Esophagus squamous epithelium (tissue), 5 donors: ENCODE results near the gene ZNF184. TPM values are rescaled to one million over a fixed set of nuclear protein-coding genes. Genes with fewer than 3 reads are reported as not detected.

Experiments used
- DNase-seq: peaks from one replicate; lab custom pipeline; 2025; lab: John Stamatoyannopoulos, UW
- H3K27ac ChIP-seq, 4 donors: fragments of 200-600 bp; sonication (generic); one replicate each; pipeline ENCODE4 v1.5.1; 2016 to 2019; ENCODE audit warnings: mild to moderate bottlenecking in 1 of 4
- H3K27me3 ChIP-seq, 4 donors: fragments of 200-600 bp; sonication (generic); 1 replicate in 3 of 4; 2 replicates in 1 of 4; pipeline versions ENCODE4 v1.5.1 to v1.6.0; 2017 to 2021; ENCODE audit warnings: antibody characterized with exemption in 1 of 4
- H3K36me3 ChIP-seq, 3 donors: fragments of 200-600 bp; sonication (generic); one replicate each; pipeline ENCODE4 v1.5.1; 2016 to 2019
- H3K4me1 ChIP-seq, 3 donors: fragments of 200-600 bp; sonication (generic); one replicate each; pipeline ENCODE4 v1.5.1; 2017 to 2019
- H3K4me3 ChIP-seq, 4 donors: fragments of 200-600 bp; sonication (generic); 1 replicate in 3 of 4; 2 replicates in 1 of 4; pipeline ENCODE4 v1.5.1; 2016 to 2019; ENCODE audit warnings: mild to moderate bottlenecking in 2 of 4, moderate library complexity in 1 of 4
- H3K9me3 ChIP-seq, 3 donors: fragments of 200-600 bp; sonication (generic); one replicate each; pipeline ENCODE4 v1.5.1; 2016 to 2019
- POLR2A ChIP-seq, 4 donors: fragments of 450-650 bp; IDR thresholded peaks; one replicate each; pipeline ENCODE4 v1.6.1; 2017; ENCODE audit warnings: antibody characterized with exemption in 4 of 4, mild to moderate bottlenecking in 4 of 4, moderate library complexity in 3 of 4
- WGBS, 2 donors: methylation state at CpG; one replicate each; pipeline ENCODE4 v1.1.5; 2018; 5-methylcytosine and 5-hydroxymethylcytosine counted together
- intact Hi-C: fragments of 100-400 bp; cut with DNase I; formaldehyde crosslinking; loops from one replicate; pipeline ENCODE4 v1.15.0; 2022
- total RNA-seq, 4 donors: library from RNA; depleted of rRNA; stranded (reverse); fragments of >200 nt; gene quantifications; one replicate each; pipeline ENCODE4 v1.1.0, GENCODE V29; 2016
- TF ChIP-seq, protein P1 (sequence below), 6 experiments: fragments of 450-650 bp in 4 of 6; fragments of 200-600 bp in 2 of 6; sonication (generic) in 2 of 6; IDR thresholded peaks; one replicate each; pipeline ENCODE4 v1.5.1; 2016 to 2019; ENCODE audit warnings: antibody characterized with exemption in 6 of 6, mild to moderate bottlenecking in 4 of 6, moderate library complexity in 4 of 6
- donor health status: DM: yes; HTN: yes; CAD: no.

Gene ZNF184
- total RNA-seq, 4 donors from 2014 or later, result 3.9 to 4.9 (median 4.3) TPM

DNA sequence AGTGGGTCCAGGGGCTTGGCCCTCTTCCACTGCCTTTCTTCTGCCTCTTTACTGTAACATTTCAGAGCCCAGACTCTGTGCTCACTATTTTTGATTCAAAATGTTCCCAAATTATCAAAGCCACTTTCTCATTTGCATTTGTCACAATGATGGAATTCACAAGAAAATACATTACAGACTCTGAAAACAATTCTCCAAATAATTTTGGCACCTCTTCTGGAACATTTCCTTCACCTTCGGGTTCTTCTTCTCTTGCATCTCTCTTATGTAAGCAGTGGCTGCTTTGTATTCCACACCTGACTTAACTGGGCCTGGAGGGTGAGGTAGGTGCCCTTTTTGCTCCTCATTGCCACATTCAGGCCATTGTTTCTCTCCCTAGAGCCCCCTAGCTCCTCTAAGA, 30.0 kb downstream of the ZNF184 start:
- intact Hi-C loops, result no loop called here
- no peak overlapping the region for H3K27ac ChIP-seq
- TF ChIP-seq, protein P1, sequence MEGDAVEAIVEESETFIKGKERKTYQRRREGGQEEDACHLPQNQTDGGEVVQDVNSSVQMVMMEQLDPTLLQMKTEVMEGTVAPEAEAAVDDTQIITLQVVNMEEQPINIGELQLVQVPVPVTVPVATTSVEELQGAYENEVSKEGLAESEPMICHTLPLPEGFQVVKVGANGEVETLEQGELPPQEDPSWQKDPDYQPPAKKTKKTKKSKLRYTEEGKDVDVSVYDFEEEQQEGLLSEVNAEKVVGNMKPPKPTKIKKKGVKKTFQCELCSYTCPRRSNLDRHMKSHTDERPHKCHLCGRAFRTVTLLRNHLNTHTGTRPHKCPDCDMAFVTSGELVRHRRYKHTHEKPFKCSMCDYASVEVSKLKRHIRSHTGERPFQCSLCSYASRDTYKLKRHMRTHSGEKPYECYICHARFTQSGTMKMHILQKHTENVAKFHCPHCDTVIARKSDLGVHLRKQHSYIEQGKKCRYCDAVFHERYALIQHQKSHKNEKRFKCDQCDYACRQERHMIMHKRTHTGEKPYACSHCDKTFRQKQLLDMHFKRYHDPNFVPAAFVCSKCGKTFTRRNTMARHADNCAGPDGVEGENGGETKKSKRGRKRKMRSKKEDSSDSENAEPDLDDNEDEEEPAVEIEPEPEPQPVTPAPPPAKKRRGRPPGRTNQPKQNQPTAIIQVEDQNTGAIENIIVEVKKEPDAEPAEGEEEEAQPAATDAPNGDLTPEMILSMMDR (IDR thresholded peaks at IDR 0.05), result no peak
- no peak for TF ChIP-seq POLR2A (IDR thresholded peaks at IDR 0.05)
- peaks cover 0 to 10% (median 0%) of the 10 kb centered on the region in 3 donors for H3K36me3 ChIP-seq
- H3K4me3 ChIP-seq, result no peak overlapping the region
- no peaks in the 10 kb centered on the region for H3K27me3 ChIP-seq
- H3K9me3 ChIP-seq, result peaks cover 0 to 44% (median 16%) of the 10 kb centered on the region in 3 donors
- DNase-seq, result no peak
- WGBS, 2 donors, result 63 to 75% methylated on average over 1 of the region's 1 CpG
- H3K4me1 ChIP-seq, result no peaks in the 10 kb centered on the region

DNA sequence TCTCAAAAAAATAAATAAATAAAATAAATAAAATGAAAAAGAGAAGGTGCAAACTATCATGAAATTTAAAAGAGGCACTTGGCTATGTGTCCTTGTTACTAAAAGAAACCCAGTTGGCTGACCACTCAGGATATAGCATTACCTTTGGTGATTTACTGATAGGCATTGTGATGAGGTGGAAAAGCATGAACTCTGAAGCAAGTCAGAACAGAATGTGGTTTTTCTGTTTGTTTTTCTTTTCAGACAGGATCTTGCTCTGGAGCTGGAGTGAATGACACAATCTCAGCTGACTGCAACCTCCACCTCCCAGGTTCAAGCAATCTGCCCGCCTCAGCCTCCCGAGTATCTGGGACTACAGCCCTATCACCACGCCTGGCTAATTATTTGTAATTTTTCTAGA, 31.9 kb downstream of the ZNF184 start:
- Histone ChIP-seq H3K4me1 (no peaks in the 10 kb centered on the region), H3K4me3 (no peak overlapping the region), H3K27ac (no peak overlapping the region), H3K36me3 (no peaks in the 10 kb centered on the region), H3K27me3 (no peaks in the 10 kb centered on the region), H3K9me3 (peaks cover 0 to 30% (median 3%) of the 10 kb centered on the region in 3 donors)
- TF ChIP-seq, protein P1 (IDR thresholded peaks at IDR 0.05), result no peak
- no peak for TF ChIP-seq POLR2A (IDR thresholded peaks at IDR 0.05)
- no peak for DNase-seq
- intact Hi-C loops, result no loop called here
- WGBS, 2 donors, result 59 to 72% methylated on average over 3 of the region's 3 CpGs

DNA sequence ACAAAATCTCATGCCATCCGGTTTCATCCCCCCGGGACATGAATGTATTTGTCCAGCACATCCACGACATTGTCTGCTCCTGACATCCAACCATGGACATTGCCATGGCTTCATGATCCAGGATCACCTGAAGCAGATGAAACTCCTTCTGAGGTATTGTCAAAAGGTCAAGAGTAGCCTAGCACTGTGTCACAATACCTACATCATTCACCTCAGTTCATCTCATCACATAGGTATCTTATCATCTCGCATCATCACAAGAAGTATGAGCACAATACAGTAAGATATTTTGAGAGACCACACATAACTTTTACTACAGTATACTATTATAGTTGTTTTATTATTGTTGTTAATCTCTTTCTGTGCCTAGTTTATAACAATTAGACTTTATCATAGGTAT, 33.5 kb downstream of the ZNF184 start:
- intact Hi-C loops, result no loop called here
- WGBS, 2 donors, result 86 to 91% methylated on average over 4 of the region's 4 CpGs
- no peaks in the 10 kb centered on the region for H3K36me3 ChIP-seq
- DNase-seq, result no peak
- no peak overlapping the region for H3K27ac ChIP-seq
- peaks cover 0 to 16% (median 3%) of the 10 kb centered on the region in 3 donors for H3K9me3 ChIP-seq
- TF ChIP-seq, protein P1 (IDR thresholded peaks at IDR 0.05), result no peak
- no peak for TF ChIP-seq POLR2A (IDR thresholded peaks at IDR 0.05)
- H3K27me3 ChIP-seq, result no peaks in the 10 kb centered on the region
- H3K4me1 ChIP-seq, result no peaks in the 10 kb centered on the region
- no peak overlapping the region for H3K4me3 ChIP-seq

DNA sequence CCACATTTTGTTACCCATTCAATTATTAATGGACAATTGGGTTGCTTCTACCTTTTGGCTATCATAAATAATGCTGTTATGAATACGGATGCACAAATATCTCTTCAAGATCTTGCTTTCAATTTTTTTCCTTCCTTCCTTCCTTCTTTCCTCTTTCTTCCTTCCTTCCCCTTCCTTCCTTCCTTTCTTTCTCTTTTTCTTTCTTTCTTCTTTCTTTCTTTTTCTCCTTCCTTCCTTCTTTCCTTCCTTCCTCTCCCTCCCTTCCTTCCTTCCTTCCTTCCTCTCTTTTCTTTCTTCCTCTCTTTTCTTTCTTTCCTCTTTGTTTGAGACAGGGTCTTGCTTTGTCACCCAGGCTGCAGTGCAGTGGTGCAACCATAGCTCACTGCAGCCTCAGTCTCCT, 39.2 kb downstream of the ZNF184 start:
- intact Hi-C loops, result no loop called here
- TF ChIP-seq POLR2A (IDR thresholded peaks at IDR 0.05), result no peak
- TF ChIP-seq, protein P1 (IDR thresholded peaks at IDR 0.05), result no peak
- Histone ChIP-seq H3K4me3 (no peak overlapping the region), H3K9me3 (peaks cover 0 to 17% (median 0%) of the 10 kb centered on the region in 3 donors), H3K36me3 (no peaks in the 10 kb centered on the region), H3K4me1 (no peaks in the 10 kb centered on the region), H3K27ac (no peak overlapping the region), H3K27me3 (no peaks in the 10 kb centered on the region)
- WGBS, 2 donors, result 63 to 93% methylated on average over 1 of the region's 1 CpG
- no peak for DNase-seq

DNA sequence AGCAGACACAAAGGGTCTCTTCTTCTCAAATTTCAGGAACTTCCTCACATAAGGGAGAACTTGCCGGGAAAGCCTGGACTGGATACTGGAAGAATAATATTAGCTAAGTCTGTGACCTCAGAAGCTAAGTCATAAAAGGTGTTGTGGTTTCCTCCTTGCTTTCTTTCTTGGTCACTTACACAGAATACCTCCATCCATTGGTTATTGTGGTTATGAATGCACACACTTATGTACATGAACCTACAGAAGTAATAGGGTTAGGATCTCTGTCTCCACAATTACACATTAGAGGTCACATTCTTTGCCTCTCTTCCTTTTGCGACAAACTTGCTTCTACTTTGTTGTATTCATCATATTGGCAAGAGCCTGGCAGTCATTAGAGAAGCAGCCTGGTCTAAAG, 43.9 kb downstream of the ZNF184 start:
- intact Hi-C loops, result no loop called here
- 76 to 87% methylated on average over 2 of the region's 2 CpGs for WGBS, 2 donors

More for the DNA sequence above, 43.9 kb downstream of the ZNF184 start:
- H3K9me3 ChIP-seq, result peaks cover 0 to 4% (median 0%) of the 10 kb centered on the region in 3 donors
- DNase-seq, result no peak
- no peaks in the 10 kb centered on the region for H3K4me1 ChIP-seq
- no peaks in the 10 kb centered on the region for H3K27me3 ChIP-seq
- no peak overlapping the region for H3K27ac ChIP-seq
- no peaks in the 10 kb centered on the region for H3K36me3 ChIP-seq
- TF ChIP-seq, protein P1 (IDR thresholded peaks at IDR 0.05), result no peak
- TF ChIP-seq POLR2A (IDR thresholded peaks at IDR 0.05), result no peak
- no peak overlapping the region for H3K4me3 ChIP-seq
